HG02588 (cell line): ENCODE data around the gene RIF1.

Source experiments
- ATAC-seq: cut with Tn5 transposase; IDR thresholded peaks from one replicate; pipeline ENCODE4 v1.9.1; 2021; ENCODE audit warnings: mild to moderate bottlenecking, moderate library complexity; ENCODE audit not compliant: unreplicated experiment

RIF1 gene, protein sequence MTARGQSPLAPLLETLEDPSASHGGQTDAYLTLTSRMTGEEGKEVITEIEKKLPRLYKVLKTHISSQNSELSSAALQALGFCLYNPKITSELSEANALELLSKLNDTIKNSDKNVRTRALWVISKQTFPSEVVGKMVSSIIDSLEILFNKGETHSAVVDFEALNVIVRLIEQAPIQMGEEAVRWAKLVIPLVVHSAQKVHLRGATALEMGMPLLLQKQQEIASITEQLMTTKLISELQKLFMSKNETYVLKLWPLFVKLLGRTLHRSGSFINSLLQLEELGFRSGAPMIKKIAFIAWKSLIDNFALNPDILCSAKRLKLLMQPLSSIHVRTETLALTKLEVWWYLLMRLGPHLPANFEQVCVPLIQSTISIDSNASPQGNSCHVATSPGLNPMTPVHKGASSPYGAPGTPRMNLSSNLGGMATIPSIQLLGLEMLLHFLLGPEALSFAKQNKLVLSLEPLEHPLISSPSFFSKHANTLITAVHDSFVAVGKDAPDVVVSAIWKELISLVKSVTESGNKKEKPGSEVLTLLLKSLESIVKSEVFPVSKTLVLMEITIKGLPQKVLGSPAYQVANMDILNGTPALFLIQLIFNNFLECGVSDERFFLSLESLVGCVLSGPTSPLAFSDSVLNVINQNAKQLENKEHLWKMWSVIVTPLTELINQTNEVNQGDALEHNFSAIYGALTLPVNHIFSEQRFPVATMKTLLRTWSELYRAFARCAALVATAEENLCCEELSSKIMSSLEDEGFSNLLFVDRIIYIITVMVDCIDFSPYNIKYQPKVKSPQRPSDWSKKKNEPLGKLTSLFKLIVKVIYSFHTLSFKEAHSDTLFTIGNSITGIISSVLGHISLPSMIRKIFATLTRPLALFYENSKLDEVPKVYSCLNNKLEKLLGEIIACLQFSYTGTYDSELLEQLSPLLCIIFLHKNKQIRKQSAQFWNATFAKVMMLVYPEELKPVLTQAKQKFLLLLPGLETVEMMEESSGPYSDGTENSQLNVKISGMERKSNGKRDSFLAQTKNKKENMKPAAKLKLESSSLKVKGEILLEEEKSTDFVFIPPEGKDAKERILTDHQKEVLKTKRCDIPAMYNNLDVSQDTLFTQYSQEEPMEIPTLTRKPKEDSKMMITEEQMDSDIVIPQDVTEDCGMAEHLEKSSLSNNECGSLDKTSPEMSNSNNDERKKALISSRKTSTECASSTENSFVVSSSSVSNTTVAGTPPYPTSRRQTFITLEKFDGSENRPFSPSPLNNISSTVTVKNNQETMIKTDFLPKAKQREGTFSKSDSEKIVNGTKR (N-terminal part only)

GRCh38 chr2:151409601-151410484 lies at the start of gene RIF1:
Gene RIF1 (plus strand): TSS chr2:151409902. CDS start chr2:151410424, 522 bp downstream.
- ATAC-seq: peak; percentile 96

DNA sequence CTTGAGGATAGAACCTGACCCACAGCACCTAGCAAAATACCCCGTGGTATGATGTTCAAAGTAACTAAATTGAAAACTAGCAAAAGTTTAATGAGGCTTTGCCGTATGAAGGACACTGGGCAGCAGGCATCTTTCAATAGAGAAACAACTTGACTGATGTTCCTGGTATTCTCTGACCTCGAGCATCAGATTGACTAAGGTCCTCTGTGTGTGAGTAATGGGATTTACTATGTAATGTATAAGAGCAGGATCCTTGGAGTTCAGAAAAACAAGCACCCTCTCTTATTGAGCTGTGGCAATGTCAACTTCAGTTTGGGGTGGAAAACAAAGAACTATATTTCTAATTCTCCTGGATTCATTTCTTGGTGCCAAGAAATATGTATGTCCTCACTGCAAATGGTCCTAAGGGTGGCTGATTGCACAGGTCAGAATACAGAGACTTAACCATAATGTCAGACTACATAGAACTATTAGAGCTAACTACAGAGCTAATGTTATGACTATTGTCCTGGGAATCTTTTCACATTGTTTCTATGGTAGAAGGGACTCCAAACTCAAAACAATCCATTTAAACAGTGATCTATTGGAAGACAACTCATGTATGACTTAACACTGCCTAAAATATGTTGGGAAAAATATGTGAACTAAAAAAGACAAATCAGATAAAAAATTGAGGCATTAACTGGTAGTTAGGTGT lies 47.9 kb upstream of the RIF1 start:
- ATAC-seq: no peak

DNA sequence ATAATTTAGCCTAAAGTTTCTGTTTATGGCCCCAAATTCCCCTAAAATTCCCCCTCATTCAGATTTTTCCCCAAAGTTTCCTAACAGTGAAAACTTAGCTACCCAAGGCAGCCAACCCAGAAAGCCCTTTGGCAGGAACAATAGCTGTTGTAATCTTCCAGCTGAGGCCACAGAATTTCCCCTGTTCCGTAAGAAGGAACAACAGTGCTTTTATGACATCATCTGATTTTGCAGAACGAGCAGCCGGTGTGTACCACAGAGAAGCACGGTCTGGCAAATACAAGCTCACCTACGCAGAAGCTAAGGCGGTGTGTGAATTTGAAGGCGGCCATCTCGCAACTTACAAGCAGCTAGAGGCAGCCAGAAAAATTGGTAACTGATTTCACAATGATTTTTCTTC lies 46.0 kb upstream of the RIF1 start:
- peak; percentile 86 for ATAC-seq

GRCh38 chr2:151367571-151367970 lies 42.1 kb upstream of the RIF1 start:
- no peak for ATAC-seq

DNA sequence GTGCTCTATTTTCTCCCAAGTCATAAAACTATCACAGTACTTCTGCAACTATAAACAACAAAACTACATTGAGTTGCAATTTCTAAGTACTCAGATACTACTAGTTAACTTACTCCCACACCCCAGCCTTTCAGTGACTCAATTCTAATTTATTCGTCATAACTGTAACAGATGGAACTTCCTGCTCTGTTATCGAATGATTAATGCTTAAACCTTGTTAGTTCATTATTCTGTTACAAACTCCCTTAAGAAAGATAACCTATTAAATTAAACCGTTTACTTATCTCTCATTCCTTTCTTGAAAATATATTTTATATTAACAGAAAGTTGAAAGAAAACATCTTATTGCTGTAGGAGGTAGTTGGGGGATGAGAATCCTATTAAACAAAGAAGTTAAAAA lies 35.3 kb upstream of the RIF1 start:
- ATAC-seq: peak; percentile 93

DNA sequence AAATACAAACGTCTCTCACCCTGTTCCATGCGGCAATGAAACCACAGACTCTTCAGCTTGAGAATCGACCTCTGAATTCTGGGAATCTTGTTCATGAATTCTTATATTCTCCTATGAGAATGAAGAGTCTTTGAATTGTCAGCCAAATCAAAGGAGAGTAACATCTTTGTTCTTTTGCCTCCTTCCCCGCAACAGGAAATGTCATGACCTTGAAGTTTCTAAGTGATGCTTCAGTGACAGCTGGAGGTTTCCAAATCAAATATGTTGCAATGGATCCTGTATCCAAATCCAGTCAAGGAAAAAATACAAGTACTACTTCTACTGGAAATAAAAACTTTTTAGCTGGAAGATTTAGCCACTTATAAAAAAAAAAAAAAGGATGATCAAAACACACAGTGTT lies 30.5 kb upstream of the RIF1 start:
- no peak for ATAC-seq

GRCh38 chr2:151380580-151381235 lies 29.0 kb upstream of the RIF1 start:
- no peak for ATAC-seq

DNA sequence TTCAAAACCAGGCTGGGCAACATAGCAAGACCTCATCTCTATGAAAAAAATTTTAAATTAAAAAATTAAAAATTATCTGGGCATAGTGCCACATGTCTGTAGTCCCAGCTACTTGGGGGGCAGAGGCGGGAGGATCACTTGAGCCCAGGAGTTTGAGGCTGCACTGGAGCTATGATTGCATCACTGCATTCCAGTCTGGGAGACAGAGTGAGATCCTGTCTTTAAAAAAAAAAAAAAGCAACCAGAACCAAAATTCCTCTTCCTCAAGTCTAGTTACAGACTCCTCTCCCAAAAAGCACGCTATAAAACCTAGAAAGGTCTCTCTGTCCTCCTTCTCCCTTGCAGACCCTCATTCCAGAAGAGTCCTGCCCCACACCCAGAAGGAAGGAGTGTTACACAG lies 28.4 kb upstream of the RIF1 start:
- no peak for ATAC-seq

- ATAC-seq: no peak
Observed at GRCh38 chr2:151388011-151388410, 21.7 kb upstream of the RIF1 start.

GRCh38 chr2:151391436-151391835 lies 18.3 kb upstream of the RIF1 start:
- ATAC-seq: no peak

GRCh38 chr2:151394509-151394908 lies 15.2 kb upstream of the RIF1 start:
- ATAC-seq: no peak

GRCh38 chr2:151395509-151396374 lies 14.0 kb upstream of the RIF1 start:
- ATAC-seq: no peak

GRCh38 chr2:151399981-151400380 lies 9.7 kb upstream of the RIF1 start:
- ATAC-seq: no peak

GRCh38 chr2:151401149-151401548 lies 8.6 kb upstream of the RIF1 start:
- no peak for ATAC-seq

DNA sequence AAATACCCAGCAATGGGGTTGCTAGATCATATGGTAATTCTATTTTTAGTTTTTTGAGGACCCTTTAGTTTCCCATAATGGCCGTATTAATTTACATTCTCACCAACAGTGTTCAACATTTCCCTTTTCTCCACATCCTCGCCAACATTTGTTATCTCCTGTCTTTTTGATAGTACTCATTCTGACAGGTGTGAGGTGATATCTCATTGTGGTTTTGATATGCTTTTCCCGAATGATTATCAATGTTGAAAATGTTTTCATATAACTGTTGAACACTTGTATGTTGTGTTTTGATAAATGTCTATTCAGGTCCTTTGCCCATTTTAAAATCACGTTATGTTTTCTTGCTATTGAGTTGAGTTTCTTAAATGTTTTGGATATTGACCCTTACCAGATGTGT lies 5.8 kb upstream of the RIF1 start:
- no peak for ATAC-seq

DNA sequence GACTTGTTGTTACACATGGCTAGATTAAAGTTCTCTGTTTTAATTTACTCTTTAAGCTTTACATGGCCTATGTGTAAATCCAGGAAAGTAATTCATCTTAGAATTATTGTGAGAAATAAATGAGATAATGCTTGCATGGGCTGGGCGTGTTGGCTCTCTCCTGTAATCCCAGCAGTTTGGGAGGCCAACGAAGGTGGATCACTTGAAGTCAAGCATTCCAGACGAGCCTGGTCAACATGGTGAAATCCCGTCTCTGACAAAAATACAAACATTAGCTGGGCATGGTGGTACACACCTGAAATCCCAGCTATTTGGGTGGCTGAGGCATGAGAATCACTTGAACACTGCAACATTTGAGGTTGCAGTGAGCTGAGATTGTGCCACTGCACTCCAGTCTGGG lies 4.3 kb upstream of the RIF1 start:
- no peak for ATAC-seq

DNA sequence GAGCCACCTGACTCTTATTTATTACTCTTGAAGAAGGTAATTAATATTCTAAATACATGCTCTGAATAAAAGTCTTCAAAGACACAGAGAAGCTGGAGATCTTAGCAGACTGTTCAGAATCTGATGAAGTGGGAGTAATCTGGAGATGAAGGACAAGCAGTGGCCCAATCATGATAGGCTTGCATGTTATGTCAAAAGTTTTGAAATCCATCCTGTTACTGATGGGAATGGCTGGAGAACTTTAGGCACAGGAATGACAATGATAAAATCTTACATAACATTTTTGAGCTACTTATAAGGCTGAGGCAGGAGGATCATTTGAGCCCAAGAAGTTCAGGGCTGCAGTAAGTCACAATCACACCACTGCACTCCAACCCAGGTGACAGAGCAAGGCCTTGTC lies 2.4 kb upstream of the RIF1 start:
- ATAC-seq: no peak
